ENCODE measurements around the gene TBC1D7.

The TBC1D7 gene

DNA sequence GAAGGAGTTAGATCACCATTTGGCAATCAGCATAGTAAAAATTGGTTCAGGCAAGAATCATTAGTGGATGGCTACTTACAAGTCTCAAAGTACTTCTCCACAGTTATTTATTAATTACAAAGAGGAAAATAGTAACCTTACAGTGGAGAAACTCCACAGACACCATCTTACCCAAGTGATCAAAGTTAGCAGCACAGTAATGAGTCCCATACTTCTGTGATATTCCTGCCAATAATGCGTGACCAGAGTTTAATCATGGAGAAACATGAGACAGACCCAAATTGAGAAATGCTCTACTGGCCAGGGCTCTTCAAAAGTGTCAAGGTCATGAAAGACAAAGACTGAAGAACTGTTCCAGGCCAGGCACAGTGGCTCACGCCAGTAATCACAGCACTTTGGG lies 9.5 kb downstream of the TBC1D7 start:
- DNase-seq, result no peak

DNA sequence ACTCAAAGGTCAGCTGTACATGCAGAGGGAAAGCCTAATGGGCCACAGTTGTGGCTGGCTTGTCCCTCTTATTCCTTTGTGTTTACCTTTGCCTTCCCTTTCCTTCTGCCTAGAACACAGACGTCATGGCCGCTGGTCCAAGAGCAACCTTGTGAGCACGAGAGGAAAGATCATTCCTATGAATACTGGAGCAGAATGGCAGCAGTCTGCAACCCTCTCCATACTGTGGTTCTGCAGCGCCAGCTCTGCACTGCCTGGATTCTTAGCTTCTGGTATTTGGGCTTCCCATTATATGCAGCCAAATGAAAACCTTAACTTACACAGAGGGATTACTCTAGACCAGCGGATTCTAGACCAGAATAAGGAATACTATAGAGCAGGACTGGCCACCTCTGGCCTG lies 12.4 kb downstream of the TBC1D7 start:
- DNase-seq, result no peak

DNA sequence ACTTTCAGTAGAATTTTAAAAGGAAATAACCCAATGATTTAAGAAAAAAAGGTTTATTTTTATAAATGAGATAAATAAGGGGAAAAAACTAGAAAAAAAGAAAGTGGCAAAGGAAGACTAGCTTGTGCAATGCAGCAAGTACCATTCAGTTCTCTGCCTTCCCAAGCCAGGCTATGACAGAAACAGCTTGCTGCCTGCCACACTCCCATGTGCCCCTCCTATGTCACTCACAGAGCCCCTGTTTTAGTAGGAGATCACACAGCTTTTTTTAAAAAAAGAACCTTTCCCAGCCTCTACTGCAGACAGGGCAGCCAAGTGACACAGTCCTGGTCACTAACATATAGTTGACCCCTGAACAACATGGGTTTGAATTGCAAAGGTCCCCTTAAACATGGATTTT lies 13.5 kb downstream of the TBC1D7 start:
- no peak for DNase-seq

DNA sequence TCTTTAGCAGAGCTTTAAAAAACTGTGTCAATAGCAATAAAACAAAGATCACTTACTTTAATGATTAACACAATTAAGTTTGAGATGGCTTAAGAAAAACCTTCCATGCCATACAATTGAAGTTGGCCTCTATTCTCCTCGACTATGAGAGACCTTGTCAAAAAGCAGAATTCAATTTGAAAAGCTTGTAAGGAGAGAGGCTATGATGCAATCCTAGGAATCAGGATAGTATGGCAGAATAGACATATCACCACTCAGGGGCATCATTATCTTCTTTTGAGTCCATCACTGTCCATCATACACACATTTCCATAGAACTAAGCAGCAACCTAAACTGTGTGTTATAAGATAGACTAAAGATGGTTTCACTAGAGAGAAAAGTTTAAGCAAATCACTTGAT lies 17.2 kb downstream of the TBC1D7 start:
- DNase-seq, result no peak

DNA sequence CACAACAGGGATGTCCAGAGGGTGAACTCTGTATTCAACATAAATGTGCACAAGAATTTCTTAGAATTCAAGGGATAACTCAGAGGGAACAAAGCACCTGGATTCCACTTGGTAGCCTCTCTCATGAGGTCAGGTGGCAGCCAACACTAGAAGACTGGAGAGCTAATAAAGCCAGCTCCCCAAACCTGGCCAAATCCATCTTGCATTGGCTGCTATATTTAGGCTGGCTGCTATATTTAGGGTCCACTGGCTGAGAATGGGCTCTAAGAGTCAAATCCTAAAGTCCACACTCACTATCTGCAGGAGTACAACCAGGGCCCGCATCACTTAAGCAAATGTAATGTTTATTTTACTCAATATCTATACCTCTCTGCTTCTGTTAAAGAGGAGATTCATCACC lies 20.0 kb downstream of the TBC1D7 start:
- DNase-seq, result no peak

DNA sequence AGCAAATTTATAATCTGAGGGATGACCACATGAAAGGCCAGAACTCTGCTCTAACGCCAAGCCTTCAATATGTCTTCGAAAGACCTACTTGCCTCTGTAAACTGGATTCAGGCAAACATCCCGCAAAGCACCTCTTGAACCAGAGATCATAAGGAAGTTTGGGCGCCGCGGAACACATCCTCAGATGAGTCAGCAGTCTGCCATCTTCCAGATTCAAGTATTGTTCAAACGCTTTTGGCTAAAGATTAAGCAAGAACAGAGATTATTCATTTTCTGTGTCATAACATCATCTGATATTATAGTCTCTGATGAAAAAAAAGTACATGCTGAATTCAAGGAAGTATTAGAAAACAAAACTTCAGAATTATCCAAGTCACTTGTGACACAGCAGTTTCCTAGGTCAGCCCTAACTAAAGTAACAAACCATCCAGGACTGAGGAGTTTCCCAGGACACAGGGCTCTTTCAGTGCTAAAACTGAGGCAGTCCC lies 20.8 kb downstream of the TBC1D7 start:
- no peak for DNase-seq

DNA sequence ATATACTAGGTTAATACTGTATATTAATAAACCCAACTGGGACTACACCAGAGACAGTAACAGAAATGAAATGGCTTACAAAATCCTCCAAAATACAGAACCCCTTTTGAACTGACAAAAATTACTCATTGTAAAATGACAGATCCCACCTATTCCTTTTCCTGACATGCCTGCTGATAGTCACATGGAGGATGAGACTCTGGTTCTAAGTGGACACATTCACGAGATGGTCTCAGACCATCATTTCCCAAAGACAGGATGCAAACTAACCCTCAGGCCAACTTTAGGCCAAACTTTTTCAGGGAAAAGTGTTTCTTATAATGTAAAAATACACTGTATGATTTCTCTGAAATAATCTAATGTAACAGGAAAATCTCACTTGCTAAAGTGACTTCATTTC lies 22.5 kb downstream of the TBC1D7 start:
- DNase-seq, result no peak

DNA sequence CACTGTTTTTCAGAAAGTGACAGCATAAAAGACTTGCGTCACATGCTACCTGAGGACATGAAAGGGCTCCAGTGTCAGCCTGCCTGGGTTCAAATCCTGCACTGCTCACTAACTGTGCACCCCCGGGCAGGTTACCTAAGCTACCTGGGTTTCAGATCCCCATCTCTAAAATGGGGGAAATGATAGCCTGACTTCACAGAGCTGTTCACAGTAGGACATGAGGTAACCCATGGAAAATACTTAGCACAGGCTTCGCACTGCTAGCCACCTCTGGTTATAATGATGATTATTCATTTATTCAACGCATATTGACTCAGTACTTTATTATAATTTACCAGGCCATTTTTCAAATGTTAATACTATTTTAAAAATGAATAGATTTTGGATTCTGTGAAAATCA lies 23.0 kb downstream of the TBC1D7 start:
- DNase-seq, result no peak

DNA sequence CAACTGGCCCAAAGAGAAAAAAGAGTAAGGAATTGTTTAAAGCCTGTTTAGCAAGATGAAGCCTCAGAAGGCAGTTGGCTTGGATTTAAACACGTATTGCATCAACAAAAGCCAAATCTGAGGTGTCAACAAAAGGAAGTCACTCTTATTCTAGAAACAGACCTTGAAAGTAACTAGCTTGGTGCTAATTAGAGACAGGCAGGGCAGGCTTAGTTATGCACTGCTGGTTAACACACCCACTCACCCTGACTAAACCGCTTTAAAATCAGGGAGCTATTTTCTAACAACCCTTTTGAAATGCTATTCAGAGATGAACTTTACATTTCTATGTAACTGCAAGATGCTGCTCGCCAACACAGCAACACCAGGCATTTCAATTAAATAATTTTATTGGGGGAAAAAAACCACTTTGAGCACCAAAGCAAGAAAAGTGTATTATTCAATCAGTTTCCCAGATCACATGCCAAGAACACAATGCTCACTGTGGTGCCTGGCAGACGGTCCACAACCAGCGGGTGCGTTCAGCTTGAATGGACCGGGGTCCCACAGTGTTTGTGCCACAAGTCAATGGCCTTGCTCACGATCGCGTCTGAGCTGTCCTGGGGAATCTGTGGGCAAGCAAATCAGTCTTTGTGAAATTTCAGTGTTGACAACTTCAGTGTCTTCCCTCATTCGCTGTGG lies 23.6 kb downstream of the TBC1D7 start:
- DNase-seq, result no peak

DNA sequence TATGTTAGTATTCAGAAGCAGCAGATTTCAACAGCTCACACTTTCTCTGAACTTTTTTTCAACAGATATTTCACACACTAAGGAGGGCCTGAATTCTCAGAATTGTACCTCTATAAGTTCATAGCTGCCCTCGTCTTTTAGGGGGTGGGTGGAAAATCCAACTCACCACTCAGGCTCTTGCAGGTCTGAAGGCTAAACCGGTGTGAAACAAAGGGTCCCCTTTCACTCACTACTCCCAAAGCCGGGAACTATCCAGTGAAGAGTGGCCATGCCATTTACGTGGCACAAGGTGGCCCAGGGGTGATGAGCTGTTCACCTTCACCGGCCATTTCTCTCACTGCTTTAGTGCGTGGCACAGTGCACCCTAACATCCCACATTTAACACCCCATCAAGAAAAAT lies 24.2 kb downstream of the TBC1D7 start:
- no peak for DNase-seq

DNA sequence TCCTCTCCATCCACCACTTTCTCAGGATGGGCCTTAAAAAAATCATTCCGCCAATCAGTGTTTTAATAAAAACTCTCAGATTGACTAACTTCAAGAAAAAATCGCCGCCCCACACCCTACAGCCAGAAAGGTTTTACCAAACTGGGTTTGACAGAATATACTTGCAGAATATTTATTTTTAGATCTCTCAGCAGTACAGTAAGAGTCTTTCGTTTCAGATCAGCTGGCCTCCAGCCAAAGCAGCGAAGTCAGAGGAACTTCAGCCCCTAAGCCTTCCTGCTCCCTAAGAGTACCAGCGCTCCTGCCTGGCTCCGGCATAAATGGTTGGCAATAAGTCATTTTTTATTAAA lies 24.7 kb downstream of the TBC1D7 start:
- no peak for DNase-seq

DNA sequence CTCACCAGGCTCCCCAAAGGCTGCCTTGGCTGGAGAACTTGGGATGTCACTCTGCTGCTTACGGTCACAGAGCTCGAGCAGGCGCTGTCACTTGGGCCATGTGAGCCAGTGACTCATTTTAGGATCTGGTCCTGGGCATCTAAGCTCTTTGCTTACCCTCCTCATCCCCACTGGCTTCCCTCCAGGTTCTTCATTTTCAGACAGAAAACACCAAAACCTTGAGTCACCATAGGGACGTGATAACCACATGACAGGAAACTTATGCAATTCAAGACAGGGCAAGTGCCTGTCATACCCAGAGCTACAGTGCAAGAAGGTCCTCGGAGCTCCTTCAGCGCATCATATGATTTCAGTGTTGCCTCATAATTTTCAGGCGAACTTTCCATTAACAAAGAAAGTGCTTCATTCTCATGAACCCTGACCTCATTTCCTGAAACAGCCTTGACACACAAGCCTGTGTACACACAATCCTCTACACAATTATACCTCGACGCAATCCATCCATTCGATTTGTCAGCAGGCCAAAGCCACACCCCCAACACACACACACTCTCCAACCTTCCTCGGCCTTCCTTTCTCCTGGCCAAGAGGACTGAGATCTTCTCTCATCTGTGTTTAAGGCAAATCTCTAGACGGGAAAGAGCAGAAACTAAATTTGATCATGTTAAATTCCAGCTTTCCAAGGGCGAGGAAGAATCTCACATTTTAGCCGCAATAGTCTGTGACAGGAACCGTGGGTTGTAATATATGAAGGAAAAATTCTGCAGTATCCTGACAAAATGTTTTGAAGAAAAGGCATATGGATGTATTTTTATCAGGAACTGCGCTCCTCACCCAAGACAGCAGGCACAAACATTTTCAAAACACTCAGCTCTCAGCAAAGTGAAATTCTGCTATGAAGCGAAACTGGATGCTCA lies 25.3 kb downstream of the TBC1D7 start:
- peak; percentile 7 to 14 for DNase-seq

DNA sequence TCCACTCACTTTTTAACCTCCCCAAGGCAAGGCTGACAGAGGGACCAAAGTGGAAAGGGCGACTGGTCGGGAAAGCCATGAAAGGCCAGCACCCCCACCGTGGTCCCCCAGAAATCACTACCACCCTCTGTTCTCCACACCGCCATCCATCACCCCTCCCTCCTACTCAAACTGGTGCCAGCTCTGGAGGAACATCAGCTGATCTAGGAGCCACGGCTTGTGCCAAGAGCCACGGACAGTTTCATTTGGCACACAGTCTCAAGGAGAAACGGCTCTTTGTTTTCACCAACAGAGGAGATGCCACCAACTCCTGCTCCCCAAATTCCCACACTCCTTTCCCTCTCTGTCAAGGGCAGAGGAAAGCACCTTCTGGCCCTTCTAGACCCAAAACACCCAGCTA lies 26.0 kb downstream of the TBC1D7 start:
- no peak for DNase-seq

DNA sequence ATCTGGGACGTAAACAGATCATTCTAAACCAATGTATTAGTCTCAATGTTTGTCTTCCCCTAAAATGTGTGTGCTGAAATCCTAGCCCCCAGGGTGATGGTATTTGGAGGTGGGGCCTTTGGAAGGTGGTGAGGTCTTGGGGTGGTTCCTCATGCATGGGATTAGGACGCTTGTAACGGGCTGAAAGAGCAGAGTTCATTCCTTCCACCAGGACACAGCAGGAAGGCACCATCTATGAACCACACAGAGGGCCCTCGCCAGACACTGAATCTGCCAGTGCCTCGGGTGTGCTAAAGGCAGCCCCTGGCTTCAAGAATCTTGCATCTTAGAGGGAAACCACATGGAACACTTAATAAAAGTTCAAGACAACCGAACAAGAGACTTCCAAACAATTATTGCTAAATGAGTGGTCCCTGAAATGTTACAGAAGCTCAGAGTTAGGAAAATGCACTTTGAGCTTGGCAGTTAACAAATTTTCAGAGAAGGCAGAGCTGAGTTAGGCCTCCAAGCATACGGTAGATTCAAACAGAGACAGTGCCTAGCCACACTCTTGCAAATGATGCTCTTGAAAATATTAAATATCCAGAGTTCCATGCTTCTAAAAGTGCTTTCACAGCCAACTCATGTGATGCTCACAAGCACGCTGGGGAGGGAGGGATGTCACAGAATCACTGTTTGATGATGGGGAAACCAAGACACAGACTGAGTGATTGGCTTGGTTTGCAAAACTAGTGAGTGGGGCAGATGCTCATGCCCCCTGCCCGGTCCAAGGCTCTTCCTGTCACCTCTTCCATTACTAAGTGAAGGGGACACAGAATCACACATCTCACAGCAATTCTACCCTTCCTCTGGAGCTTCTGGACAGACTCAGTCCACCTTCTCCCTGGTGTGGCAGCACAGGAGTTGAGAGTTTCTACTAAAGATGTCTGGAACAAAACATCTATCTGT lies 27.4 kb downstream of the TBC1D7 start:
- no peak for DNase-seq

DNA sequence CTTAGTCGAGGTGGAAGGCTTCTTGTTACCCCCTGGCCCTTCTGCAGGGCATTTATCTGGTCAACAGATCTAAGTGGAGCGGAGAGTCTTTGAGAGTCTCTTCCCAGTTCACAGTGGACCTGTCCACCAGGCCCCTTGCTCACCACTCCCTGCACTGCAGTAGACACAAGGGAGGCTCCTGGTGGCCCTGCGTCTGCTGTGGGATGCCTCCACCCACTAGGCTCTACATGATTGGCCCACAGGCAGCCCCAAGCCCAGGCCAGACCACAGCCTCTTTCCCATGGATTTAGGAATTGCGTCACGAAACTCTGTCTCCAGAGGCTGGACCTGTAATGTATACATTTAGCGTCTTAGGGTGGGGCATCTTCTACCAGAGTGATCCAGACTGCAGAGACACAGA lies 28.4 kb downstream of the TBC1D7 start:
- DNase-seq, result no peak

DNA sequence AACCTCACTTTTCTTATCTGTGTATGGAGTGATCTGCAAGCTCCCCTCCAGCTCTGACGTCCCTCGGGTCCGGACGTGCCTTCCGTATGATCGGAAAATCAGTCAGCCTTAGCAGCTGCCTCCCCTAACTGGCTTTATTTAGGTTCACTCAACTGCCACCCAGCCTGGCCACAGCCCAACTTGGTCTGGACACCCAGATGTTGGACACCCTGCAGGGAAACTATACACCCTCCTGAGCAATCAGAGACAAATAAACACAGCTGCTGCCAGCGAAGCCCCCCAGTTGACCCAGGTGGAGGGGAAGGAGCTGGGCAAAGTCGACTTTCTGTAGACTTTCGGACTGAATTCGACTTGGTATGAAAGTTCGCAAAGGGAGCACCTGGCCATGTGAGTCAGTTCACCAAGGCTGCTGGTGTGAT lies 28.9 kb downstream of the TBC1D7 start:
- no peak for DNase-seq

DNA sequence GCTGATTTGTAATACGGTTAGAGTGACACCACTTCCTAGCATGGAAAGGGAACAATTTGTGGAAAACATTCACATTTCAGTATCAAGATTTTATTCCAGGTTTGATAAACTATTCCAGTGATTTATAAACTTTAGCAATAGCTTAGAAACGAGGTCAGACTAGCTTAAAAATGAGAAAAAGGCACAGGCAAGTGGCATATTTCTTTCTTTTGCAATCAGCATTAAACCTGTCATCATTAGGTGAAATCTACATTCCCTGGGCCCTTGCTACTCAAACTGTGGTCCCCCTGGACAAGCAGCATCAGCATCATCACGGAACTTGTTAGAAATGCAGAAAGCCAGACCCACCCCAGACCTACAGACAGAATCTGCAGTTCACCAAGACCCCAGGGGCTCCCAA lies 29.9 kb downstream of the TBC1D7 start:
- no peak for DNase-seq

DNA sequence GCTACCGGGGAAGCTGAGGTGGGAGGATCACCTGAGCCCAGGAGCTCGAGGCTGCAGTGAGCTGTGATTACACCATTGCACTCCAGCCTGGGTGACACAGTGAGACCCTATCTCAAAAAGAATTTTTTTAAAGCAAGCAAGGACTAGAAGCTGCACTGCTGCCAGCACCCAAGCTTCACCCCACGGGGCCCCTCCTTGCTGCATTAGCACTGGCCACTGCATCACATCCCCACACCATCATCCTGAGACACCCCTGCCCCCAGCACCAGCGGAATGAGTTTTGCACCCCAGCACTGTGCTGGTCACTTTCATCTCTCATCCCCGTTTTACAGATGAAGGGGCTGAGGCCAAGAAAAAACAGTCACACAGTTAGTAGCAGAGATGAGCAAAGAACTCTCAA lies 30.9 kb downstream of the TBC1D7 start:
- DNase-seq, result no peak

DNA sequence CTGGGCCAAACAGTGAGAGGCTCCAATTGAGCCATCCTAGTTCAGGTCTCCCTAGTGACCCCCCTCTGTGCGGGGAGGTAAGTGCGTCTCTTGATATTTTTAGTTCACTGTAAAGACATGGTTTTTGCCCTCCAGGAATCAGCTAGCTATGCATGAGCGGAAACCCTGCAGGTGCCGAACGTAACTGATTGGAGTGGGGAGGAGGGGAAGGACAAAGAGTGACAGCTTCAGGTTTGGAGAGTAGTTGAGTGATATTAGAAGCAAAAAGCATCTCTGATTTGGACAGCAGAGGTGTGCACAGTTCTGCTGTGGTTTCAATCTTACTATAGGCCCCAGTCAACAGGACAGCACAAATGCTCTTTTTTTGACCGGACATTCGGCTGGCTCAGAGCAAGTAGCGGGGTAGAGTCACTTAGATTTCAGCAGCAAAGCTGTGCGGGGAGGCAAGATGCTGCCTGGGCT lies 31.8 kb downstream of the TBC1D7 start:
- no peak for DNase-seq

DNA sequence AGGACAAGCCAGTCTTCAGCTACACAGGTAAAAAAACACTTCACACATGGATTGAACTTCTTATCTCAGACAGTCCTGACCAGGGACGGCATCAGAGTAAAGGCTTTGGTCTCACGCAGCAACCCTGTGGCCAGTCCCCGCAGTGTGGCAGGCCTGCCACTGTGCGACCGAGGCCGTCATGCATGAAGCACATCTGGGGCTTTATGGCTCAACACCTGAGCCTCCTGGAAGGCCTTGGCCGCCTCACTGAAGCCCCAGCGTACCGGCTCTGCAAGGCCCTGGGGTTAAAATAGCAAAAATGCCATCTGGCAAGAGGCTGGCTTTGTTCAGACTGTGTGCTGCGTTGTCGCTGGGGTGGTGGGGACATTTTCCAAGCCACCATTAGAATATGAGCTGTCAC lies 32.8 kb downstream of the TBC1D7 start:
- no peak for DNase-seq

DNA sequence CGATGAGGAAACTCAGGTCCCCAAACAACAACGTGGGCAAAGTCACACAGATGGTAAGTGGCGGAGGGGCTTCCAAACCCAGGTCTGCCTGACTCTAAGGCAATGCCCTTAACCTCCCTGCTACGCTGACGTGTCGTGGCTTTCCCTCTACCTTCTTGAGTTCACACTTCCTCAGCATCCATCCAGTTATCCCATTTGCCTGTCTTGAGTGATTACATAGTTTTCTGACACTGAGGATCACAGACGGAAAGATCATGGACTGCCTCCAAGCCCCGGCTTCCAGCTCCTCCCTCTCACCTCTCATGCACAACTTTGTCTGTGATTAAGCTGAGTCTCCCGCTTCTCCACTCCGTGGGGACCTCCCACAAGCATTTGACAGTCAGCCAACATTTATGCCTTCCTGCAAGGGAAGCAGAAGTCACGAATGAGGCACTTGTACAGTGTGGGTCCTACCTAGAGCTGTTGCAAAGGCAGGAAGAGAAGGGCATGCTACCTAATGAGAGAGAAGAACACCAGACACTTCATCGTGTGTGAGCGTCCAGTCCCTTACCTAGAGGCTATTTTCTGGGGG lies 33.8 kb downstream of the TBC1D7 start:
- no peak for DNase-seq

DNA sequence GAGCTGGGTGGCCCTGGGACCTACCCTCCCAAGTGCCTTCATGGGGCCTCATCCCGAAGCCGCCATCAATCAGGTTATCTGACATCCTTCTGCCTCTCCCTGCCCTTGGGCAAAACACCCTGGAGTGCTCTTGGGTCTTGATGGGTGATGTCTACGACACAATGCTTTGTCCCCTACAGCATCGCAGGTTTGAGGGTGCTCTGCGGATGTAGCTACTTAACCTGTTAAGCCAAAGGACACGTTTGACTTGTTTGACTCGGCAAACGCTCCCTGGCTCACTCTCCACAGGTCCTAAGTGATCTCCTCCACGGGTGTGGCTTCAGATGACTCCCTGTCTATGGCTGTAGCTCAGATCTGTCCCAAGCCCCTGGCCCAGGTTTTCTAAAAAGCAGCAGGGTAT lies 35.6 kb downstream of the TBC1D7 start:
- no peak for DNase-seq

DNA sequence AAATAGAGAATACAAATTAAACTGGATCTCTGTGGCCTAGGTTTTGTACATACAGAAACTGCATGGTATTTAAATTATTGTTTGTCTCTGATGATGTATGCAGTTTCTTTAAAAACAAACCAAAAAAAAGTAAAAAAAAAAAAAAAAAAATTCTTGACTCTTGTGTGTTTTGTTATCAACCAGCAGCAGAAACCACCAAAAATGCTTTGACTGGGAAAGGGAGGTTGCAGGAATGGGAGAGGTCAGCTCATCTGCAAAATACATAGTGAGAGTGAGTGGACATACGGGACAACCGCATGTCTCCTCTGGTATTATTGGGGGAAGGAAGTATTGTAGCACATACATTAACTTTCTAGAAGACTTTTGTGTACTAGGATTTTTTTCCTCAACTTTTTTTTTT lies 38.0 kb downstream of the TBC1D7 start:
- no peak for DNase-seq
